ENCODE measurements around the gene ZNF736. TPM values are rescaled to one million over a fixed set of nuclear protein-coding genes. Genes with fewer than 3 reads are reported as not detected.

ZNF736 gene
- 14.2 and 15.0 TPM in 2 replicates for total RNA-seq (2014; rRNA removed; shearing (Covaris generic))
- 2.6 and 4.6 TPM in 2 replicates for polyA plus RNA-seq (2016; fragmentation: Nextera tagmentation; extraction: Ambion mirVana)
- long read RNA-seq, result 0 reads

DNA sequence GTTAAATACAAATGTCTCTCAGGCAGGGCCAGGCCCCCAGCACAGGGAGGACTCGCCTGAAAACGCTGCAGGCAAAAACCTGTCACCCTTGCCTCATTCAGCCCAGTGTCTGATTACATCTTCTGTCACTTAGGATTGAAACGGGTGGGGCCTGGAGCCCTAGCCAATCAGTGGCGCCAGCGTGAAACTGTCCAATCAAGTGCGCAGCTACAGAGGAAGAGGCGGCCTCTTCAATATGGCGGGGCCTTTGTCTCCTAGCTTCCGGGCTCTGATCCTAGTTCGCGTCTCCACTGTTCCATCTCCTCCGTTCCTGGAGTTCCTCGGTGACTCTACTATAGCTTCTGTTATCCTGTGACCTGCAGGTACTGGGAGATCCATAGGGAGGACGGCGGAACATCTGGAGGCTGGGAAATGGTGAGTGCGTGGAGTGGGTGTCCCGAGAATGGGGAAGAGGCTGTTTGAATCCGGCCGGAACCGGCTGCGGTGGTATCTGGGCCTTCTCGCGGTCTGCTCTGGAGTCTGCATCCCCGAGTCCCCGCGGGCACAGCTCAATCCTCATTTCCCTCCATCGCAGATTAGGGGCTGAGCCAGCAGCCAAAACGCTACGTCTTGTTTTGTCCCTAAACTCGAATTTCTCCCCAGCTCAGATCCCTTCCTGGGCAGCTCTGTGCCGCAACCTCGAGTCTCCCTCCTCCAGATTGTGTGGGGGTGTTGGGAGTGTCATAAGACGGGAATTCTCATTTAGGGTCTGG lies at the start of gene ZNF736:
Gene ZNF736, plus strand, starts transcription at position 222 of the 752 bp plus-strand sequence. Its CDS starts 190 bp downstream, at position 412.
- Histone ChIP-seq H3K79me2 (replicated peaks; ENCODE audit: insufficient read depth) (peaks cover 50% of the 10 kb centered on the region), H3K4me2 (peak within 1 kb of the TSS; percentile 75), H3K36me3 (ENCODE audit: insufficient read depth) (no peaks in the 10 kb centered on the region; the same call in 1 of the 2 replicates), H3K4me1 (ENCODE audit: insufficient read depth) (no peaks in the 10 kb centered on the region), H3K27ac (ENCODE audit: low read depth) (peak within 1 kb of the TSS; percentile 84; the same call in 1 of the 2 replicates), H3K4me3 (peak within 1 kb of the TSS; percentile 82), H3K9me2 (ENCODE audit: insufficient read depth) (no peaks in the 10 kb centered on the region), H2AFZ (no peak within 1 kb of the TSS), H3F3A (replicated peaks; ENCODE audit: low read depth) (no peaks in the 10 kb centered on the region), H4K20me1 (replicated peaks; ENCODE audit: insufficient read depth) (0 out of 2 replicates have a peak, but pooled peaks cover 3% of the 10 kb centered on the region), H3K27me3 (ENCODE audit: insufficient read depth) (no peaks in the 10 kb centered on the region)
- TF ChIP-seq POLR2AphosphoS5 (IDR thresholded peaks at IDR 0.05; ENCODE audit: low read depth) (peak; percentile 51), ZNF331 (CRISPR knock-in tag; IDR thresholded peaks at IDR 0.05; ENCODE audit: low read depth) (no peak)
- TF ChIP-seq, protein P1, sequence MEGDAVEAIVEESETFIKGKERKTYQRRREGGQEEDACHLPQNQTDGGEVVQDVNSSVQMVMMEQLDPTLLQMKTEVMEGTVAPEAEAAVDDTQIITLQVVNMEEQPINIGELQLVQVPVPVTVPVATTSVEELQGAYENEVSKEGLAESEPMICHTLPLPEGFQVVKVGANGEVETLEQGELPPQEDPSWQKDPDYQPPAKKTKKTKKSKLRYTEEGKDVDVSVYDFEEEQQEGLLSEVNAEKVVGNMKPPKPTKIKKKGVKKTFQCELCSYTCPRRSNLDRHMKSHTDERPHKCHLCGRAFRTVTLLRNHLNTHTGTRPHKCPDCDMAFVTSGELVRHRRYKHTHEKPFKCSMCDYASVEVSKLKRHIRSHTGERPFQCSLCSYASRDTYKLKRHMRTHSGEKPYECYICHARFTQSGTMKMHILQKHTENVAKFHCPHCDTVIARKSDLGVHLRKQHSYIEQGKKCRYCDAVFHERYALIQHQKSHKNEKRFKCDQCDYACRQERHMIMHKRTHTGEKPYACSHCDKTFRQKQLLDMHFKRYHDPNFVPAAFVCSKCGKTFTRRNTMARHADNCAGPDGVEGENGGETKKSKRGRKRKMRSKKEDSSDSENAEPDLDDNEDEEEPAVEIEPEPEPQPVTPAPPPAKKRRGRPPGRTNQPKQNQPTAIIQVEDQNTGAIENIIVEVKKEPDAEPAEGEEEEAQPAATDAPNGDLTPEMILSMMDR (conservative IDR thresholded peaks at IDR 0.05; ENCODE audit: low read depth in 2 of 2), result no peak
- peak; percentile 88 for DNase-seq (ENCODE audit: low spot score)
- Mint-ChIP-seq H3K36me3 (ENCODE audit: low read depth) (peaks cover 13% of the 10 kb centered on the region), H3K27ac (peak within 1 kb of the TSS; percentile 99), H3K4me3 (peak within 1 kb of the TSS; percentile 98), H3K27me3 (ENCODE audit: insufficient read depth, low read depth, poor library complexity) (peaks cover 6% of the 10 kb centered on the region), H3K4me1 (peaks cover 5% of the 10 kb centered on the region; the same call in 1 of the 3 replicates), H3K9me3 (peaks cover 82% of the 10 kb centered on the region)
- peak; percentile 99 for ATAC-seq

DNA sequence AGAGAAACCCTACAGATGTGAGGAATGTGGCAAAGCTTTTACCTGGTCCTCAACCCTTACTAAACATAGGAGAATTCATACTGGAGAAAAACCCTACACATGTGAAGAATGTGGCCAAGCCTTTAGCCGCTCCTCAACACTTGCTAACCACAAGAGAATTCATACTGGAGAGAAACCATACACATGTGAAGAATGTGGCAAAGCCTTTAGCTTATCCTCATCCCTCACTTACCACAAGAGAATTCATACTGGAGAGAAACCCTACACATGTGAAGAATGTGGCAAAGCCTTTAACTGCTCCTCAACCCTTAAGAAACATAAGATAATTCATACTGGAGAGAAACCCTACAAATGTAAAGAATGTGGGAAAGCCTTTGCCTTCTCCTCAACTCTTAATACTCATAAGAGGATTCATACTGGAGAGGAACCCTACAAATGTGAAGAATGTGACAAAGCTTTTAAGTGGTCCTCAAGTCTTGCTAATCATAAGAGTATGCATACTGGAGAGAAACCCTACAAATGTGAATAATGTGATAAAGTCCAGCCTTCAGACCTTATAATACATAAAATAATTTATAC lies 47.3 kb upstream of the ZNF736 start:
- H3K36me3 ChIP-seq (ENCODE audit: insufficient read depth), result peaks cover 19% of the 10 kb centered on the region
- no peak overlapping the region for H3K4me2 ChIP-seq
- no peak overlapping the region for H3K4me3 Mint-ChIP-seq
- H3F3A ChIP-seq (replicated peaks; ENCODE audit: low read depth), result no peaks in the 10 kb centered on the region
- H3K4me3 ChIP-seq, result no peak overlapping the region
- H3K27ac ChIP-seq (ENCODE audit: low read depth), result no peak overlapping the region
- no peaks in the 10 kb centered on the region for H3K4me1 ChIP-seq (ENCODE audit: insufficient read depth)
- peaks cover 16% of the 10 kb centered on the region for H3K36me3 Mint-ChIP-seq (ENCODE audit: low read depth)
- H3K27me3 ChIP-seq (ENCODE audit: insufficient read depth), result no peaks in the 10 kb centered on the region
- no peak overlapping the region for H3K27ac Mint-ChIP-seq
- H2AFZ ChIP-seq, result no peak overlapping the region
- H3K79me2 ChIP-seq (replicated peaks; ENCODE audit: insufficient read depth), result no peaks in the 10 kb centered on the region
- no peak for DNase-seq (ENCODE audit: low spot score)
- no peaks in the 10 kb centered on the region for H3K4me1 Mint-ChIP-seq
- no peaks in the 10 kb centered on the region for H3K9me2 ChIP-seq (ENCODE audit: insufficient read depth)
- no peaks in the 10 kb centered on the region for H3K27me3 Mint-ChIP-seq (ENCODE audit: insufficient read depth, low read depth, poor library complexity)
- H4K20me1 ChIP-seq (replicated peaks; ENCODE audit: insufficient read depth), result no peaks in the 10 kb centered on the region
- peaks cover 75% of the 10 kb centered on the region for H3K9me3 Mint-ChIP-seq
- ATAC-seq, result no peak
- TF ChIP-seq, protein P1 (conservative IDR thresholded peaks at IDR 0.05; ENCODE audit: low read depth in 2 of 2), result no peak
- no peak for TF ChIP-seq POLR2AphosphoS5 (IDR thresholded peaks at IDR 0.05; ENCODE audit: low read depth)
- no peak for TF ChIP-seq ZNF114 (CRISPR knock-in tag; IDR thresholded peaks at IDR 0.05)
- no peak for TF ChIP-seq JUNB (IDR thresholded peaks at IDR 0.05; ENCODE audit: unreplicated experiment)
- no peak for TF ChIP-seq ETS1 (IDR thresholded peaks at IDR 0.05)
- no peak for TF ChIP-seq ZNF462 (CRISPR knock-in tag; IDR thresholded peaks at IDR 0.05)
- TF ChIP-seq ZNF331 (CRISPR knock-in tag; IDR thresholded peaks at IDR 0.05; ENCODE audit: low read depth), result no peak

Measured in GM23338 (cell line).